Heart left ventricle (tissue), 13 donors: ENCODE results near the gene RPS5.

Experiments
- CTCF ChIP-seq, 12 donors: fragments of 200-600 bp; sonication (generic) in 4 of 12; IDR thresholded peaks; one replicate each; pipeline versions ENCODE4 v1.5.0 to v1.8.0; 2018 to 2022; ENCODE audit warnings: antibody characterized with exemption in 12 of 12, mild to moderate bottlenecking in 5 of 12
- POLR2A ChIP-seq, 2 donors: fragments of 450-650 bp; IDR thresholded peaks; one replicate each; pipeline ENCODE4 v1.6.1; 2017; ENCODE audit warnings: antibody characterized with exemption in 2 of 2, mild to moderate bottlenecking in 2 of 2, moderate library complexity in 2 of 2
- donor health status: ischemic (EF 13 %, LVEDD 7.1; RV severe dilation, severe dysfunction).
- donor health status: DM: no; HTN: yes; CAD: no.
- donor health status: DM: no; HTN: no; CAD: no.
- donor health status: ischemic (EF 25% LVEDD 6.9; RV normal size, moderate dysfunction).
- donor health status: ischemic (EF 25% LVEDD 5.7; RV mildly dilated, moderate dysfunction).
- donor health status: ischemic (EF 35%, LVEDD 5.7; RV mildly dilated, moderate dysfunction).
- donor health status: nonischemic (EF 11% LVEDD 7.7; RV severe dilation, severe dysfunction).
- donor health status: DM: yes; HTN: yes; CAD: no.
- donor health status: PGD.
- donor health status: ischemic (EF 29% LVEDD 5.4; RV normal size, mild dysfunction).
- donor health status: nonischemic (EF 23%, LVEDD 6.1; RV moderate dilation, normal function).

- TF ChIP-seq CTCF (IDR thresholded peaks at IDR 0.05) (no peak), POLR2A (IDR thresholded peaks at IDR 0.05) (no peak)
Measured at GRCh38 chr19:58361900-58362271, 25.2 kb upstream of the RPS5 start.
